ENCODE measurements around the gene KIF21A. TPM values are rescaled to one million over a fixed set of nuclear protein-coding genes. Genes with fewer than 3 reads are reported as not detected.

The KIF21A gene
- total RNA-seq, 2 donors from 2014 or later = 3.8 to 21.9 TPM

DNA sequence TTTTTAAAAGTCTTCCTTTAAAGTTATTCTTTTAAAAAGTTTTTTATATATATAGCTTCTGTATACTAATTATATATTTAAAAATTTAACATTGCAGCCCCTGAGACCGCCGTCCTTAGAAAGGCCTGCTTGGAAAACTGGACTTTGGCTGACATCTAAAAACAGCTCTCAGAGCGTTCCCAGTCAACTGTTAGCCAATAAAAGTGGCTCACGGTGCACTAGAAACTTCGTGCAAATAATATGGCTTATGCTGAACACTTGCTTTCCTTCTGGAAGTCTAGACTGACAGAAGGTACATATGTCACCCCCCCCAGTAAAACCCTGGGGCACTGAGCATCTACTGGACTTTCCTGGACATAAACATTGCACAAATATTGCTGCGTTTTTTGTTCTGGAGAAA, 115.0 kb downstream of the KIF21A start:
- no peak for ATAC-seq (ENCODE audit: insufficient number of reproducible peaks, low FRiP score, low read depth)
- H3K27ac ChIP-seq = no peak overlapping the region

DNA sequence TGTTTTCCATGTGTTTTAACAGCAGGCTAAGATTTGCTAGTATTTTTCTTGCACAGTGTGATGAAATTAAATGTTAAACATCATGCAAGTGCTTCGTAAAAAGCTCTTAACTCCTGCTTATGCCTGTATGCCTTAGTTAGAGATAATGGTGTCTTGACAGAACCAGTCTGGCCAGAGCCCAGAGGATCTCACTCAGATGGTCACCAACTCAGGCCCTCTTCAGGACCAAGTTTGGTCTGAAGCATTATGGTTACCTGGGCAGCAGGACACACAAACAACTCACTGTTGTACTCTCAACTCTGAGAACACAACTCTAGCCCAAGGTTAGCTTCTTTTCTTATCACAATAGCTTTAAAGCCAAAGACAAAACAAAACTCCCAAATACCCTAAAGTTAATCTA, 115.4 kb downstream of the KIF21A start:
- H3K27me3 ChIP-seq (replicated peaks; ENCODE audit: insufficient read depth) = no peaks in the 10 kb centered on the region
- H3K4me3 ChIP-seq = no peak overlapping the region
- no peaks in the 10 kb centered on the region for H3K9me3 ChIP-seq
- no peaks in the 10 kb centered on the region for H3K4me1 ChIP-seq (ENCODE audit: control insufficient read depth in 1 of 2, low read depth in 2 of 2)
- no peak for DNase-seq (ENCODE audit: low spot score)
- H3K36me3 ChIP-seq = no peaks in the 10 kb centered on the region
- no peak for ATAC-seq (ENCODE audit: insufficient number of reproducible peaks, low FRiP score, low read depth)
- TF ChIP-seq, protein P1, sequence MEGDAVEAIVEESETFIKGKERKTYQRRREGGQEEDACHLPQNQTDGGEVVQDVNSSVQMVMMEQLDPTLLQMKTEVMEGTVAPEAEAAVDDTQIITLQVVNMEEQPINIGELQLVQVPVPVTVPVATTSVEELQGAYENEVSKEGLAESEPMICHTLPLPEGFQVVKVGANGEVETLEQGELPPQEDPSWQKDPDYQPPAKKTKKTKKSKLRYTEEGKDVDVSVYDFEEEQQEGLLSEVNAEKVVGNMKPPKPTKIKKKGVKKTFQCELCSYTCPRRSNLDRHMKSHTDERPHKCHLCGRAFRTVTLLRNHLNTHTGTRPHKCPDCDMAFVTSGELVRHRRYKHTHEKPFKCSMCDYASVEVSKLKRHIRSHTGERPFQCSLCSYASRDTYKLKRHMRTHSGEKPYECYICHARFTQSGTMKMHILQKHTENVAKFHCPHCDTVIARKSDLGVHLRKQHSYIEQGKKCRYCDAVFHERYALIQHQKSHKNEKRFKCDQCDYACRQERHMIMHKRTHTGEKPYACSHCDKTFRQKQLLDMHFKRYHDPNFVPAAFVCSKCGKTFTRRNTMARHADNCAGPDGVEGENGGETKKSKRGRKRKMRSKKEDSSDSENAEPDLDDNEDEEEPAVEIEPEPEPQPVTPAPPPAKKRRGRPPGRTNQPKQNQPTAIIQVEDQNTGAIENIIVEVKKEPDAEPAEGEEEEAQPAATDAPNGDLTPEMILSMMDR (IDR thresholded peaks at IDR 0.05) = no peak
- no peak overlapping the region for H3K27ac ChIP-seq

More for the DNA sequence above, 115.0 kb downstream of the KIF21A start:
- Histone ChIP-seq H3K27me3 (replicated peaks; ENCODE audit: insufficient read depth) (no peaks in the 10 kb centered on the region), H3K4me1 (ENCODE audit: control insufficient read depth in 1 of 2, low read depth in 2 of 2) (no peaks in the 10 kb centered on the region), H3K4me3 (no peak overlapping the region), H3K9me3 (no peaks in the 10 kb centered on the region), H3K36me3 (no peaks in the 10 kb centered on the region)
- TF ChIP-seq, protein P1 (IDR thresholded peaks at IDR 0.05) = no peak
- DNase-seq (ENCODE audit: low spot score) = no peak

DNA sequence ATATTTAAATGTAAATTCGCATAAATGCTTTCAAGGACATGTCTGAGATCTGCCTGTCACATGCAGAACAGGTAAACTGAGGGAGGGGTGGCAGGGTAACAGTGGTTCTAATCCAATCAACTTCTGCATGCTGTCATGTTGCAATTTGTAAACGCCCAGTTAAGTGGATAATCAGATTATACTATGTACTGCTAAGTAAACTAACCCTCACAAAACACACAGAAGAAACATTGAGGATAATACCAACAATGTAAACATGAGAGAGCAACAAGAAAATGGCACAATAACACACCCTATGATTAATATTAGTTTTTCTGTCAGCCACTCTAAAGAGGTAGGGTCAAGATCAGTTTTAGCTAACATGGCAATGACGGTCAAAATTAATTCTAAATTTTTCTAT, 123.7 kb downstream of the KIF21A start:
- no peaks in the 10 kb centered on the region for H3K4me1 ChIP-seq (ENCODE audit: control insufficient read depth in 1 of 2, low read depth in 2 of 2)
- H3K27ac ChIP-seq = no peak overlapping the region
- TF ChIP-seq, protein P1 (IDR thresholded peaks at IDR 0.05) = no peak
- no peaks in the 10 kb centered on the region for H3K36me3 ChIP-seq
- H3K9me3 ChIP-seq = no peaks in the 10 kb centered on the region
- no peaks in the 10 kb centered on the region for H3K27me3 ChIP-seq (replicated peaks; ENCODE audit: insufficient read depth)
- ATAC-seq (ENCODE audit: insufficient number of reproducible peaks, low FRiP score, low read depth) (no peak), DNase-seq (ENCODE audit: low spot score) (no peak)
- H3K4me3 ChIP-seq = no peak overlapping the region

DNA sequence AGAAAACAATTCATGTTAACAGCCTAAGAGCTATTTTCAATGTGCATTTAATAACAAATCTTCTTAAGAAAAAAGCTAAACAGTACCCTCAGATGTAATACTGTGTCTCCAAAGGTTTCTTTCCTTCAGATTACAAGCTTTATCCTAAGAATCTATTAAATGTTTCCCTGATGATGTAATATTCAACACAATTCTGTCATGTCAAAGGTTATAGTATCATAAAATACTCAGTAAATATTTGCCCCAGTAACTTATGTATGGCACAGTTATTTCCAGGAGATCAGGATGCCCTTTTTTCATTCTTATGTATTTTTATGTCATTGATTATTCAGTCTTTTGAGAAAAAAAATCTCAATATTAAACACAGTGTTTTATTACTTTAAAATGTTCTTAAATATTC, 128.4 kb downstream of the KIF21A start:
- H3K4me1 ChIP-seq (ENCODE audit: control insufficient read depth in 1 of 2, low read depth in 2 of 2) = no peaks in the 10 kb centered on the region
- H3K4me3 ChIP-seq = no peak overlapping the region
- DNase-seq (ENCODE audit: low spot score) (no peak), ATAC-seq (ENCODE audit: insufficient number of reproducible peaks, low FRiP score, low read depth) (no peak)
- no peaks in the 10 kb centered on the region for H3K36me3 ChIP-seq
- TF ChIP-seq, protein P1 (IDR thresholded peaks at IDR 0.05) = no peak
- no peak overlapping the region for H3K27ac ChIP-seq
- no peaks in the 10 kb centered on the region for H3K27me3 ChIP-seq (replicated peaks; ENCODE audit: insufficient read depth)
- H3K9me3 ChIP-seq = no peaks in the 10 kb centered on the region

DNA sequence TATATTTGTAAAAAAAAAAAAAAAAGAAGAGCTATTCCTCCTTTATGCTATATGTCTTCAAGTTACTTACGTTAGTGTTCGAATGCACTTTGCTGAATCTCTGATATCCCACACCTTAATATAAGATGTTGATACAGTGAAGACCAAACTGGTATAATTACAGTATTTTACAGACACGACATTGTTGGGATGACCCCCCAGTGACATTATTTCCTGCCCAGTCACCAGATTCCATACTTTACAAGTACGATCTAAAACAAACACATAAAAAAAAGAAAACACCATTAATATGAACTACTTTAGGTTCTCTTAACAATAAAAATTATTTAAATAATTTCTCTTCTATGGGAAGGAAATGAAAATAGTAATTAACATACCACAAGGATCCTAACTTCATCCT, 133.4 kb downstream of the KIF21A start:
- DNase-seq (ENCODE audit: low spot score) (no peak), ATAC-seq (ENCODE audit: insufficient number of reproducible peaks, low FRiP score, low read depth) (no peak)
- H3K27ac ChIP-seq = no peak overlapping the region
- no peaks in the 10 kb centered on the region for H3K27me3 ChIP-seq (replicated peaks; ENCODE audit: insufficient read depth)
- H3K36me3 ChIP-seq = peaks cover 2% of the 10 kb centered on the region
- H3K9me3 ChIP-seq = no peaks in the 10 kb centered on the region
- H3K4me3 ChIP-seq = no peak overlapping the region
- TF ChIP-seq, protein P1 (IDR thresholded peaks at IDR 0.05) = no peak
- H3K4me1 ChIP-seq (ENCODE audit: control insufficient read depth in 1 of 2, low read depth in 2 of 2) = no peaks in the 10 kb centered on the region
